Measurements from ENCODE around the gene ARID3C. TPM values are rescaled to one million over a fixed set of nuclear protein-coding genes. Genes with fewer than 3 reads are reported as not detected.

ARID3C gene
- total and polyA plus RNA-seq, 2 donors (not counting 3 experiments of a cell fraction or from before 2014, with no cell fraction given): not detected

DNA sequence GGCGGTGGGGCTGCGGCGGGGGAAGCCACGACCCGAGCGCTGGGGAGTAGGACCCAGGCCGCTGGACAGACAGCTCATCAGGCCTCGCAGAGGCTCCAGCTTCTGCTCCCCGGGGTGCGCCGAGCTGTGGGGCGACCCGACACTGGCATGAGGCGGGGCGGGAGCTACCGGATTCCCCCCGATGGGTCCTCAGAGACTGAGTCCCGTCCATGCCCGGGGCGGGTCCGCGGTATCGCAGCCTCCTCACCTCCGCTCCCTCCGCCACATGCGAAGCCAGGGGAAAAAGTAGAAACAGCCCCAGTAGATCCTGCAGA lies 36.2 kb upstream of the ARID3C start:
- no peak overlapping the region for H3K9ac ChIP-seq (replicated peaks; ENCODE audit: extremely low read depth, insufficient read depth, low read length)
- CTCF ChIA-PET: interaction anchor here (0.7 to 2.3 kb wide), 13 partner anchors 9 to 235 kb away, joined by 3 to 15 read pairs (median 6); partner anchors contain the start of genes GALT, IL11RA, RPP25L and SIGMAR1
- POLR2A ChIA-PET: interaction anchor here (0.6 to 1.2 kb wide), 2 partner anchors 18 to 27 kb away, joined by 3 to 7 read pairs; partner anchors contain the start of genes GALT and SIGMAR1
- H3K4me1 ChIP-seq (ENCODE audit: control insufficient read depth, extremely low read depth, insufficient read depth, low read length): peaks cover 5% of the 10 kb centered on the region
- BruUV-seq (replicated peaks): no TSS peak
- H3K9me1 ChIP-seq (replicated peaks; ENCODE audit: control insufficient read depth, extremely low read depth, insufficient read depth, low read length): no peaks in the 10 kb centered on the region
- intact Hi-C loops (cut with micrococcal nuclease) (loop anchor here (1.0 to 2.0 kb wide), 4 partner anchors 10 to 52 kb away; partner anchors contain the start of genes IL11RA, RPP25L and SIGMAR1), dilution Hi-C loops (cut with MboI; ENCODE audit: extremely low pct_ligation_motif_present, low sequenced_read_pairs) (no loop called here)
- TF ChIP-seq POLR2AphosphoS5 (IDR thresholded peaks at IDR 0.05; ENCODE audit: insufficient read depth, low read depth, low read length): peak; percentile 25
- no peak for TF ChIP-seq EZH2 (IDR thresholded peaks at IDR 0.05; ENCODE audit: borderline replicate concordance, low read depth, low read length, severe bottlenecking)
- no peaks in the 10 kb centered on the region for H4K20me1 ChIP-seq (replicated peaks; ENCODE audit: control insufficient read depth, extremely low read depth, insufficient read depth, low read length)
- H3K4me2 ChIP-seq (ENCODE audit: insufficient read depth, low read length): peak overlapping the region; percentile 63
- no peaks in the 10 kb centered on the region for H3K9me3 ChIP-seq (replicated peaks; ENCODE audit: control insufficient read depth, insufficient read depth, low read length)
- H3K27me3 ChIP-seq (ENCODE audit: control insufficient read depth in 2 of 2, insufficient read depth in 2 of 2, low read length in 2 of 2): no peaks in the 10 kb centered on the region
- no peaks in the 10 kb centered on the region for H3K36me3 ChIP-seq (ENCODE audit: control insufficient read depth in 2 of 2, extremely low read depth in 1 of 2, insufficient read depth in 2 of 2, low read length in 2 of 2)
- FAIRE-seq (no peak), DNase-seq (ENCODE audit: low read depth, low spot score) (no peak)
- no peak overlapping the region for H3K27ac ChIP-seq (ENCODE audit: insufficient read depth, low read depth, low read length)
- peak overlapping the region; percentile 17 to 49 (median 24) for H3K4me3 ChIP-seq (replicated peaks in 1 of 3; ENCODE audit: insufficient read depth in 1 of 3, low read depth in 1 of 3, low read length in 3 of 3)
- H2AFZ ChIP-seq (ENCODE audit: low read depth, low read length): peak overlapping the region; percentile 94
- H3K79me2 ChIP-seq (ENCODE audit: control insufficient read depth, insufficient read depth, low read length): no peaks in the 10 kb centered on the region

DNA sequence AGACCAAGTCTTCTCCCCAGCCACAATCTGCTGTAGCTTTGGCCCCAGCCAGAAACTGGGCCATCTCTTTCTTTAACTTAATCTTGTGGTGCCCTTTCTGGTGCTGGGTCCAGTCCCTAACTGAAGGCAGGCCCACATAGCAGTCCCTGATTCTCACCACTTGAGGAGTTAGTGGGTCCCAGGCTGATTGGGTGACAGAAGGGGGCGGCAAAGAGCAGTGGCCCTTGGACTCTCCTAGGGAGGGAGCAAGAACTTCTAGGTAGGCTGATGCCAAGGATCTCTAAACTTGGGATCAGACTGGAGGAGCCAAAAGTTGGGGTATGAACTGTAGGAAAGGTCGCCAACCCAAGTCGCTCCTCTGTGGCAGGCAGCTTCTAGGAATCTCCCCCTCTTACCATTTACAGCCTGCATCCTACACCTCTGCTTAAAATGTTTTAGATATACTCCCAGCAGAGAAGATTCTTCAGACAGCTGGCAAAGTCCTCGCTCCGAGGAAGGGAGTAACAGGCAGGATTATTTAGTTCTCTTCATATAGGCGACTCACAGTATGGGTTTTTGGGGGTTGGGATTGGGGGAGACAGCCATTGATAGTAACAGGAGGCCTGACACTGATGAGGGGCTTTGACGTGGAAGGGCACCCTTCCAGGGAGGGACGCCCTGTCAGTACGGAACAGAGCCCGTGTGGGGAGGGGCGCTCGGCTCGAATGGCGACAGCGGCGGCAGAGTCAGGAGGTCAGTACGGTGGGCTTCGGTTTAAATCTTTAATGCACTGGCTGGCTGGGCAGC lies 35.6 kb upstream of the ARID3C start:
- Histone ChIP-seq H2AFZ (ENCODE audit: low read depth, low read length) (peak overlapping the region; percentile 94), H3K36me3 (ENCODE audit: control insufficient read depth in 2 of 2, extremely low read depth in 1 of 2, insufficient read depth in 2 of 2, low read length in 2 of 2) (no peaks in the 10 kb centered on the region), H3K4me1 (ENCODE audit: control insufficient read depth, extremely low read depth, insufficient read depth, low read length) (peaks cover 5% of the 10 kb centered on the region), H3K9me1 (replicated peaks; ENCODE audit: control insufficient read depth, extremely low read depth, insufficient read depth, low read length) (no peaks in the 10 kb centered on the region), H4K20me1 (replicated peaks; ENCODE audit: control insufficient read depth, extremely low read depth, insufficient read depth, low read length) (no peaks in the 10 kb centered on the region), H3K9ac (replicated peaks; ENCODE audit: extremely low read depth, insufficient read depth, low read length) (no peak overlapping the region), H3K27me3 (ENCODE audit: control insufficient read depth in 2 of 2, insufficient read depth in 2 of 2, low read length in 2 of 2) (no peaks in the 10 kb centered on the region), H3K4me2 (ENCODE audit: insufficient read depth, low read length) (peak overlapping the region; percentile 63), H3K27ac (ENCODE audit: insufficient read depth, low read depth, low read length) (no peak overlapping the region), H3K4me3 (replicated peaks in 1 of 3; ENCODE audit: insufficient read depth in 1 of 3, low read depth in 1 of 3, low read length in 3 of 3) (peak overlapping the region; percentile 17 to 49 (median 24)), H3K9me3 (replicated peaks; ENCODE audit: control insufficient read depth, insufficient read depth, low read length) (no peaks in the 10 kb centered on the region), H3K79me2 (ENCODE audit: control insufficient read depth, insufficient read depth, low read length) (no peaks in the 10 kb centered on the region)
- ChIA-PET CTCF (interaction anchor here (1.0 to 2.3 kb wide), 14 partner anchors 8 to 235 kb away, joined by 3 to 15 read pairs (median 6); partner anchors contain the start of genes GALT, IL11RA, RPP25L and SIGMAR1), POLR2A (interaction anchor here (1.2 kb wide), 1 partner anchor 17 kb away, joined by 7 read pairs; the partner anchor contains the start of gene GALT)
- no peak for TF ChIP-seq FOS (IDR thresholded peaks at IDR 0.05; ENCODE audit: borderline replicate concordance, insufficient read depth, low read length)
- TF ChIP-seq, protein P1, sequence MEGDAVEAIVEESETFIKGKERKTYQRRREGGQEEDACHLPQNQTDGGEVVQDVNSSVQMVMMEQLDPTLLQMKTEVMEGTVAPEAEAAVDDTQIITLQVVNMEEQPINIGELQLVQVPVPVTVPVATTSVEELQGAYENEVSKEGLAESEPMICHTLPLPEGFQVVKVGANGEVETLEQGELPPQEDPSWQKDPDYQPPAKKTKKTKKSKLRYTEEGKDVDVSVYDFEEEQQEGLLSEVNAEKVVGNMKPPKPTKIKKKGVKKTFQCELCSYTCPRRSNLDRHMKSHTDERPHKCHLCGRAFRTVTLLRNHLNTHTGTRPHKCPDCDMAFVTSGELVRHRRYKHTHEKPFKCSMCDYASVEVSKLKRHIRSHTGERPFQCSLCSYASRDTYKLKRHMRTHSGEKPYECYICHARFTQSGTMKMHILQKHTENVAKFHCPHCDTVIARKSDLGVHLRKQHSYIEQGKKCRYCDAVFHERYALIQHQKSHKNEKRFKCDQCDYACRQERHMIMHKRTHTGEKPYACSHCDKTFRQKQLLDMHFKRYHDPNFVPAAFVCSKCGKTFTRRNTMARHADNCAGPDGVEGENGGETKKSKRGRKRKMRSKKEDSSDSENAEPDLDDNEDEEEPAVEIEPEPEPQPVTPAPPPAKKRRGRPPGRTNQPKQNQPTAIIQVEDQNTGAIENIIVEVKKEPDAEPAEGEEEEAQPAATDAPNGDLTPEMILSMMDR (IDR thresholded peaks at IDR 0.05; ENCODE audit: extremely low read depth in 1 of 2, insufficient read depth in 1 of 2, low read depth in 1 of 2, low read length in 2 of 2): peak; percentile 90 to 95
- intact Hi-C loops (cut with micrococcal nuclease): loop anchor here (1.0 to 2.0 kb wide), 4 partner anchors 11 to 52 kb away; partner anchors contain the start of genes IL11RA, RPP25L and SIGMAR1
- FAIRE-seq (peak; percentile 93), DNase-seq (ENCODE audit: low read depth, low spot score) (peak; percentile 80)
- no TSS peak for BruUV-seq (replicated peaks)
- dilution Hi-C loops (cut with MboI; ENCODE audit: extremely low pct_ligation_motif_present, low sequenced_read_pairs): no loop called here

Measured in endothelial cell of umbilical vein (primary cell).